ENCODE measurements around the gene WBP2. TPM values are rescaled to one million over a fixed set of nuclear protein-coding genes. Genes with fewer than 3 reads are reported as not detected.

Gene WBP2
- total RNA-seq, 1 experiment from 2014 or later = 132 TPM

DNA sequence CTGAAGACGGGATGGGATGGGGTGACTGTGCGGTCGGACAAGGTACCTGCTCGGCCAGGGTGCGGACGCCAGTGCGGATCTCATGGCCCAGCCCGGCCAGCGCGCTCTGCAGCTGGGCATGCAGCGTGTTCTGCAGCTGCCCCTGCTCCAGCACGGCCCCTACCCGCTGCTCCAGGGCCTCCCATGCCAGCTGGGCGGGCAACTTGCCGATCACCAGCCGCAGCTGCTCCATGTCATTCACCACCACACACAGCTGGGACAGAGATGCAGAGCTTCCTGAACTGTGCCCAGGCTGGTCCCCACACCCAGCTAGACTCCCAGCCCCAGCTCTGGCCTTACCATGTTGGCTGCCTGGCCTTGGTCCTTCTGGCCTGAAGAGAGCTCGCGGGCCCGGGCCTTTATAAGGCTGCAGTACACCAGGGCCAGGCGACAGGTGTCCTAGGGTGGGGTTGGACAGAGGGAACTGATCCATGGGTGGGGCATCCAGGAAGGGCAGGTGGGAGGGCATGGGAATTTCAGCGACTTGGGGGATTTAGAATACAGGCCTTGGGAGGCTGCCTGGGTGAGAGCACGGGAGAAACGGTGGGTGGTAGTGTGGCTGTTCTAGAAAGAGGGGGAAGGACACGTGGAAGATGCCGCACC, 20.7 kb downstream of the WBP2 start:
- H4K20me1 ChIP-seq (ENCODE audit: insufficient read depth) = no peaks in the 10 kb centered on the region
- H3K27ac ChIP-seq (ENCODE audit: low read depth, low read length) = no peak overlapping the region
- POLR2A ChIA-PET = interaction anchor here (1.8 kb wide), 1 partner anchor 54 kb away, joined by 6 read pairs; a partner anchor contains a TSS
- peaks cover 3 to 12% of the 10 kb centered on the region in 2 experiments; a peak in 2 of 4 replicates for H3K4me1 ChIP-seq (ENCODE audit: control insufficient read depth in 1 of 2, insufficient read depth in 2 of 2, low read length in 2 of 2)
- RAD21 ChIA-PET (ENCODE audit: low non-redundant PET in 1 of 2, low total read pairs in 2 of 2, uncharacterized antibody in 2 of 2, unreplicated experiment in 2 of 2) = no interaction called here
- H3K9me2 ChIP-seq (ENCODE audit: insufficient read depth) = no peaks in the 10 kb centered on the region
- no peaks in the 10 kb centered on the region for H3K27me3 ChIP-seq (ENCODE audit: insufficient read depth, low read length)
- no peaks in the 10 kb centered on the region for H3K36me3 ChIP-seq (ENCODE audit: control insufficient read depth in 1 of 2, insufficient read depth in 2 of 2, low read length in 2 of 2)
- H3K9me3 ChIP-seq (ENCODE audit: control insufficient read depth in 1 of 2, insufficient read depth in 1 of 2, low read depth in 1 of 2, low read length in 2 of 2) = no peaks in the 10 kb centered on the region
- no peaks in the 10 kb centered on the region for H3K79me2 ChIP-seq (ENCODE audit: insufficient read depth, low read length)
- H3K9ac ChIP-seq (ENCODE audit: low read length) = no peak overlapping the region
- CTCF ChIA-PET = interaction anchor here (1.3 to 2.9 kb wide), 2 partner anchors 7 to 11 kb away, joined by 5 to 9 read pairs; no protein-coding TSS in a partner anchor
- H2AFZ ChIP-seq (ENCODE audit: low read depth, low read length, poor library complexity, severe bottlenecking) = no peak overlapping the region
- no peak for DNase-seq (ENCODE audit: low read depth, low spot score)
- ATAC-seq = no peak
- TF ChIP-seq CEBPB (IDR thresholded peaks at IDR 0.05; ENCODE audit: low read depth) (no peak), EGR1 (IDR thresholded peaks at IDR 0.05; ENCODE audit: low read depth) (no peak)
- no peak overlapping the region for H3K4me2 ChIP-seq (ENCODE audit: low read length)
- no TSS peak for BruUV-seq (replicated peaks)
- H3K4me3 ChIP-seq (replicated peaks in 1 of 2; ENCODE audit: low read depth in 1 of 2, low read length in 2 of 2) = no peak overlapping the region
- intact Hi-C loops (cut with micrococcal nuclease) = no loop called here

DNA sequence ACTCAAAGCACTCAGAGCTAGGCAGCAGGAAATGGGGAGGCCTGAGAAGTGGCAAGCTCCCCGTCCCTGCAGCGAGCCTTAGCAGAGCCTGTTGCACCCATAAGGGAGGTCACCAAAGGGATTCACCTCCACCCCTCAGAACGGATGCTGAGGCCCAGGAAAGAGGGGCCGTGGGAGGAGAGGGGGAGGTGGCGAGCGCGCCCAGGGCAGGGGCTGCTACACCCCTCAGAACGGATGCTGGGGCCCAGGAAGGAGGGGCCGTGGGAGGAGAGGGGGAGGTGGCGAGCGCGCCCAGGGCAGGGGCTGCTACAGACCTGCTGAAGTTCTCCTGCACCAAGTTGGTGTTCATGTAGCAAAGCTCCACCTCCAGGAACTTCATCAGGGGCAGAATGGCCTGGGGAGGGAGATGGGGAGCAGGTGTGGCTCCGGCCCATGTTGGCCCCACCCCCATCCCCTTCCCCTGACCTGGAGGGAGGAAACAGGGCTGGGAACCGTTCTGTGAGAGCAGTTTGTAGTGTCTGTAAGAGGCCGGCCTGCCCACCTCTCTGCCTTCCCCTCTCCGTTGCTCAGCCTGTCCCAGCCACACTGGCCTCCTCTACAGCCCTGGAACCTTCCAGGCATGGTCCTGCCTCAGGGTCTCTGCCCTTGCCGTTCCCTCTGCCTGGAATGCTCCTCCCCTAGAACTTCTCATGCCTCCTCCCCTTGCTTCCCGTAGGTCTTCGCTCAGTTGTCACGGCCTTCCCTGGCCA, 22.3 kb downstream of the WBP2 start:
- Histone ChIP-seq H3K36me3 (ENCODE audit: control insufficient read depth in 1 of 2, insufficient read depth in 2 of 2, low read length in 2 of 2) (no peaks in the 10 kb centered on the region), H3K4me2 (ENCODE audit: low read length) (peak overlapping the region; percentile 25; the same call in 1 of the 2 replicates), H3K27me3 (ENCODE audit: insufficient read depth, low read length) (no peaks in the 10 kb centered on the region), H3K9ac (ENCODE audit: low read length) (no peak overlapping the region), H3K4me3 (replicated peaks in 1 of 2; ENCODE audit: low read depth in 1 of 2, low read length in 2 of 2) (no peak overlapping the region), H4K20me1 (ENCODE audit: insufficient read depth) (no peaks in the 10 kb centered on the region), H3K4me1 (ENCODE audit: control insufficient read depth in 1 of 2, insufficient read depth in 2 of 2, low read length in 2 of 2) (peaks cover 3 to 12% of the 10 kb centered on the region in 2 experiments; a peak in 2 of 4 replicates), H3K9me3 (ENCODE audit: control insufficient read depth in 1 of 2, insufficient read depth in 1 of 2, low read depth in 1 of 2, low read length in 2 of 2) (no peaks in the 10 kb centered on the region), H3K9me2 (ENCODE audit: insufficient read depth) (no peaks in the 10 kb centered on the region), H3K79me2 (ENCODE audit: insufficient read depth, low read length) (no peaks in the 10 kb centered on the region), H3K27ac (ENCODE audit: low read depth, low read length) (no peak overlapping the region), H2AFZ (ENCODE audit: low read depth, low read length, poor library complexity, severe bottlenecking) (no peak overlapping the region)
- no peak for TF ChIP-seq ZFX (IDR thresholded peaks at IDR 0.05)
- no peak for TF ChIP-seq SP1 (IDR thresholded peaks at IDR 0.05; ENCODE audit: low read depth)
- TF ChIP-seq, protein P1, sequence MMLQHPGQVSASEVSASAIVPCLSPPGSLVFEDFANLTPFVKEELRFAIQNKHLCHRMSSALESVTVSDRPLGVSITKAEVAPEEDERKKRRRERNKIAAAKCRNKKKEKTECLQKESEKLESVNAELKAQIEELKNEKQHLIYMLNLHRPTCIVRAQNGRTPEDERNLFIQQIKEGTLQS (IDR thresholded peaks at IDR 0.05) = no peak
- no peak for TF ChIP-seq CEBPB (IDR thresholded peaks at IDR 0.05; ENCODE audit: low read depth)
- TF ChIP-seq POLR2AphosphoS5 (IDR thresholded peaks at IDR 0.05; ENCODE audit: low read depth, low read length) = no peak
- TF ChIP-seq SRF (IDR thresholded peaks at IDR 0.05; ENCODE audit: low read depth) = no peak
- intact Hi-C loops (cut with micrococcal nuclease) = no loop called here
- ChIA-PET RAD21 (ENCODE audit: low non-redundant PET in 1 of 2, low total read pairs in 2 of 2, uncharacterized antibody in 2 of 2, unreplicated experiment in 2 of 2) (no interaction called here), CTCF (interaction anchor here (0.9 kb wide), 1 partner anchor 12 kb away, joined by 3 read pairs; no protein-coding TSS in a partner anchor), POLR2A (interaction anchor here (1.8 kb wide), 1 partner anchor 53 kb away, joined by 6 read pairs; a partner anchor contains a TSS)
- DNase-seq (ENCODE audit: low read depth, low spot score) (no peak), ATAC-seq (no peak)
- no TSS peak for BruUV-seq (replicated peaks)

All from HCT116 (cell line).